Fibroblast of the aortic adventitia (primary cell): ENCODE data around the gene TRDN. TPM values are rescaled to one million over a fixed set of nuclear protein-coding genes. Genes with fewer than 3 reads are reported as not detected.

Experiments
- DNase-seq: peaks from one replicate; pipeline ENCODE4 v3.0.0-alpha.2; 2010; ENCODE audit warnings: low read depth
- H3K4me3 ChIP-seq: 2 replicates; pipeline ENCODE4 v1.5.1; 2011; ENCODE audit warnings: low read depth, mild to moderate bottlenecking, control low read depth, low read length, moderate library complexity
- CTCF ChIP-seq: IDR thresholded peaks from 2 replicates; pipeline ENCODE4 v1.5.1; 2011; ENCODE audit warnings: mild to moderate bottlenecking, low read length, control low read depth, inconsistent platforms; ENCODE audit not compliant: insufficient read depth
- total RNA-seq: library from RNA; depleted of rRNA; stranded (reverse); fragments of >200 nt; gene quantifications from 2 replicates; pipeline ENCODE4 v1.2.3, GENCODE V29; 2012; ENCODE audit warnings: low replicate concordance

TRDN gene
- total RNA-seq, 1 donor, result under 0.01 TPM

GRCh38 chr6:123529058-123529457 lies 107.7 kb downstream of the TRDN start:
- H3K4me3 ChIP-seq, result no peak overlapping the region
- peak; percentile 16 for DNase-seq
- no peak for TF ChIP-seq CTCF

- no peak for TF ChIP-seq CTCF
- DNase-seq, result no peak
- no peak overlapping the region for H3K4me3 ChIP-seq
Measured at GRCh38 chr6:123527406-123527805, 109.3 kb downstream of the TRDN start.

- no peak for DNase-seq
- no peak overlapping the region for H3K4me3 ChIP-seq
- no peak for TF ChIP-seq CTCF
Measured at GRCh38 chr6:123526128-123526527, 110.6 kb downstream of the TRDN start.

- H3K4me3 ChIP-seq, result no peak overlapping the region
- DNase-seq, result peak; percentile 35
- TF ChIP-seq CTCF, result no peak
Measured at GRCh38 chr6:123524781-123525180, 112.0 kb downstream of the TRDN start.

- peak; percentile 75 for DNase-seq
- H3K4me3 ChIP-seq, result no peak overlapping the region
- TF ChIP-seq CTCF, result no peak
Measured at GRCh38 chr6:123520217-123520616, 116.5 kb downstream of the TRDN start.

GRCh38 chr6:123519189-123519505 lies 117.6 kb downstream of the TRDN start:
- no peak overlapping the region for H3K4me3 ChIP-seq
- TF ChIP-seq CTCF, result no peak
- DNase-seq, result peak; percentile 28

GRCh38 chr6:123518441-123519188 lies 118.1 kb downstream of the TRDN start:
- no peak overlapping the region for H3K4me3 ChIP-seq
- peak; percentile 47 for DNase-seq
- TF ChIP-seq CTCF, result no peak
